ENCODE results near the gene SLC9A7. TPM values are rescaled to one million over a fixed set of nuclear protein-coding genes. Genes with fewer than 3 reads are reported as not detected.
A peak's percentile ranks its signal among the peaks of the same experiment; 100 is the strongest.

SLC9A7 gene
- total and polyA plus RNA-seq, 4 donors = 2.3 to 13.2 (median 3.1) TPM

GRCh38 chrX:46627711-46628419 lies 131.1 kb downstream of the SLC9A7 start:
- H3K4me3 ChIP-seq (ENCODE audit: low read depth in 1 of 3, low read length in 3 of 3) = no peak overlapping the region

GRCh38 chrX:46627062-46627461 lies 131.9 kb downstream of the SLC9A7 start:
- H3K27ac ChIP-seq (ENCODE audit: low read depth in 1 of 2, low read length in 2 of 2) = peak overlapping the region in 1 of 2 donors; percentile 28
- DNase-seq (ENCODE audit: low spot score) = no peak
- peaks cover 14 to 48% (median 35%) of the 10 kb centered on the region in 4 donors for H3K4me1 ChIP-seq (ENCODE audit: control insufficient read depth in 4 of 4, insufficient read depth in 4 of 4, low read length in 3 of 4)
- TF ChIP-seq TAF1 (conservative IDR thresholded peaks at IDR 0.05) (no peak), GABPA (IDR thresholded peaks at IDR 0.05 in 1 of 2, conservative IDR thresholded peaks at IDR 0.05 in 1 of 2) (no peak), YY1 (IDR thresholded peaks at IDR 0.05) (no peak), RAD21 (IDR thresholded peaks at IDR 0.05) (no peak), HNF4A (conservative IDR thresholded peaks at IDR 0.05) (peak in 1 of 2 donors; percentile 4)
- WGBS = 14% methylated on average over 4 of the region's 4 CpGs
- no peaks in the 10 kb centered on the region for H3K36me3 ChIP-seq (ENCODE audit: control insufficient read depth in 4 of 4, insufficient read depth in 3 of 4, low read depth in 1 of 4, low read length in 3 of 4)
- H3K9me3 ChIP-seq (ENCODE audit: control insufficient read depth in 4 of 4, low read length in 3 of 4) = no peaks in the 10 kb centered on the region
- H3K27me3 ChIP-seq (ENCODE audit: control insufficient read depth in 4 of 4, insufficient read depth in 4 of 4, low read length in 3 of 4) = no peaks in the 10 kb centered on the region
- H3K4me3 ChIP-seq (ENCODE audit: low read depth in 1 of 3, low read length in 3 of 3) = no peak overlapping the region
- H3K9ac ChIP-seq (ENCODE audit: low read depth in 1 of 2, low read length in 2 of 2) = no peak overlapping the region

More at GRCh38 chrX:46627711-46628419, 131.1 kb downstream of the SLC9A7 start:
- peak overlapping the region in 1 of 2 donors; percentile 47 for H3K9ac ChIP-seq (ENCODE audit: low read depth in 1 of 2, low read length in 2 of 2)
- peaks cover 13 to 41% (median 29%) of the 10 kb centered on the region in 4 donors for H3K4me1 ChIP-seq (ENCODE audit: control insufficient read depth in 4 of 4, insufficient read depth in 4 of 4, low read length in 3 of 4)
- H3K36me3 ChIP-seq (ENCODE audit: control insufficient read depth in 4 of 4, insufficient read depth in 3 of 4, low read depth in 1 of 4, low read length in 3 of 4) = no peaks in the 10 kb centered on the region
- no peak for DNase-seq (ENCODE audit: low spot score)
- H3K27ac ChIP-seq (ENCODE audit: low read depth in 1 of 2, low read length in 2 of 2) = peak overlapping the region; percentile 58 to 67
- H3K27me3 ChIP-seq (ENCODE audit: control insufficient read depth in 4 of 4, insufficient read depth in 4 of 4, low read length in 3 of 4) = no peaks in the 10 kb centered on the region
- TF ChIP-seq ZBTB33 (IDR thresholded peaks at IDR 0.05) = no peak
- TF ChIP-seq FOXA2 (IDR thresholded peaks at IDR 0.05) = no peak
- no peak for TF ChIP-seq GABPA (IDR thresholded peaks at IDR 0.05 in 1 of 2, conservative IDR thresholded peaks at IDR 0.05 in 1 of 2)
- no peak for TF ChIP-seq FOXA1 (IDR thresholded peaks at IDR 0.05)
- no peak for TF ChIP-seq TAF1 (conservative IDR thresholded peaks at IDR 0.05)
- no peak for TF ChIP-seq MAX (IDR thresholded peaks at IDR 0.05)
- TF ChIP-seq NR2F2 (IDR thresholded peaks at IDR 0.05) = no peak
- TF ChIP-seq ATF3 (IDR thresholded peaks at IDR 0.05) = no peak
- TF ChIP-seq SP1 (IDR thresholded peaks at IDR 0.05) = no peak
- TF ChIP-seq RAD21 (IDR thresholded peaks at IDR 0.05) = no peak
- TF ChIP-seq RXRA (IDR thresholded peaks at IDR 0.05) = no peak
- no peak for TF ChIP-seq JUND (IDR thresholded peaks at IDR 0.05)
- TF ChIP-seq HNF4G (IDR thresholded peaks at IDR 0.05) = no peak
- TF ChIP-seq CTCF (IDR thresholded peaks at IDR 0.05; ENCODE audit: low read depth, low read length, missing input control) = no peak
- TF ChIP-seq EGR1 (IDR thresholded peaks at IDR 0.05; ENCODE audit: low read depth in 2 of 2) = no peak
- no peak for TF ChIP-seq YY1 (IDR thresholded peaks at IDR 0.05)
- TF ChIP-seq HNF4A (conservative IDR thresholded peaks at IDR 0.05) = no peak
- WGBS = 26% methylated on average over 10 of the region's 10 CpGs
- H3K9me3 ChIP-seq (ENCODE audit: control insufficient read depth in 4 of 4, low read length in 3 of 4) = no peaks in the 10 kb centered on the region
